GM23248 (cell line): ENCODE measurements around the gene MTA3. TPM values are rescaled to one million over a fixed set of nuclear protein-coding genes. Genes with fewer than 3 reads are reported as not detected.

Experiments
- DNase-seq: peaks from one replicate; pipeline ENCODE4 v3.0.0-alpha.2; 2015
- H2AFZ ChIP-seq: fragments of 200-600 bp; sonication (generic); 2 replicates; pipeline ENCODE4 v1.6.1; 2016; ENCODE audit warnings: antibody characterized with exemption
- H3F3A ChIP-seq: fragments of 200-600 bp; sonication (generic); 2 replicates; pipeline ENCODE4 v1.6.1; 2016; ENCODE audit warnings: mild to moderate bottlenecking, antibody characterized with exemption, mixed run types; ENCODE audit not compliant: insufficient read depth
- H3K27ac ChIP-seq: fragments of 200-600 bp; sonication (generic); 2 replicates; pipeline ENCODE4 v1.5.1; 2016; ENCODE audit warnings: mild to moderate bottlenecking
- H3K27me3 ChIP-seq: fragments of 200-600 bp; sonication (generic); replicated peaks from 2 replicates; pipeline ENCODE4 v1.6.1; 2016; ENCODE audit warnings: mild to moderate bottlenecking; ENCODE audit not compliant: insufficient read depth
- H3K36me3 ChIP-seq: fragments of 200-600 bp; sonication (generic); 2 replicates; pipeline ENCODE4 v1.6.1; 2016; ENCODE audit warnings: low read depth, mild to moderate bottlenecking
- H3K4me1 ChIP-seq: fragments of 200-600 bp; sonication (generic); 2 replicates; pipeline ENCODE4 v1.6.1; 2016; ENCODE audit warnings: mild to moderate bottlenecking; ENCODE audit not compliant: insufficient read depth
- H3K4me2 ChIP-seq: fragments of 200-600 bp; sonication (generic); one replicate; pipeline ENCODE4 v1.6.1; 2016; ENCODE audit warnings: mild to moderate bottlenecking; ENCODE audit not compliant: unreplicated experiment
- H3K4me3 ChIP-seq: fragments of 200-600 bp; sonication (generic); 2 replicates; pipeline ENCODE4 v1.5.1; 2016; ENCODE audit warnings: mild to moderate bottlenecking
- H3K79me2 ChIP-seq: fragments of 200-600 bp; sonication (generic); 2 replicates; pipeline ENCODE4 v1.6.1; 2016; ENCODE audit warnings: mild to moderate bottlenecking; ENCODE audit not compliant: insufficient read depth
- H3K9ac ChIP-seq: fragments of 200-600 bp; sonication (generic); 2 replicates; pipeline ENCODE4 v1.6.1; 2016; ENCODE audit warnings: mild to moderate bottlenecking
- H3K9me2 ChIP-seq: fragments of 200-600 bp; sonication (generic); 2 replicates; pipeline ENCODE4 v1.6.1; 2016; ENCODE audit warnings: mixed run types, mild to moderate bottlenecking, moderate library complexity; ENCODE audit not compliant: insufficient read depth
- H3K9me3 ChIP-seq: fragments of 200-600 bp; sonication (generic); one replicate; pipeline ENCODE4 v1.6.1; 2017; ENCODE audit warnings: low read depth
- H4K20me1 ChIP-seq: fragments of 200-600 bp; sonication (generic); 2 replicates; pipeline ENCODE4 v1.6.0; 2016; ENCODE audit not compliant: insufficient read depth
- EZH2 ChIP-seq: fragments of 200-600 bp; sonication (generic); IDR thresholded peaks from 2 replicates; pipeline ENCODE4 v1.6.1; 2018; ENCODE audit warnings: antibody characterized with exemption, mild to moderate bottlenecking; ENCODE audit not compliant: insufficient read depth, poor library complexity, severe bottlenecking
- EZH2phosphoT487 ChIP-seq: fragments of 200-600 bp; sonication (generic); IDR thresholded peaks from 2 replicates; pipeline ENCODE4 v1.6.1; 2018; ENCODE audit warnings: antibody characterized with exemption, moderate library complexity, mild to moderate bottlenecking, low read depth; ENCODE audit not compliant: insufficient read depth
- WGBS, 2 experiments: methylation state at CpG; one replicate each; pipeline ENCODE4 v1.1.6; 2015 to 2017; ENCODE audit warnings: low lambda C conversion rate in 2 of 2, low coverage in 1 of 2; ENCODE audit errors: missing lambda C conversion rate in 2 of 2; 5-methylcytosine and 5-hydroxymethylcytosine counted together
- in situ Hi-C: fragments of 300-500 bp; cut with MboI; formaldehyde crosslinking; loops from 2 replicates; pipeline ENCODE4 v1.15.0; 2020
- polyA plus RNA-seq: library from polyadenylated mRNA; unstranded; fragments of >200 nt; fragmentation: Nextera tagmentation; extraction: Ambion mirVana; gene quantifications from 2 replicates; pipeline ENCODE4 v1.2.1, GENCODE V29; 2016
- total RNA-seq: library from RNA; depleted of rRNA; stranded (reverse); fragments of >200 nt; shearing (Covaris generic); gene quantifications from 2 replicates; pipeline ENCODE4 v1.2.3, GENCODE V29; 2014

The MTA3 gene
- total and polyA plus RNA-seq, 2 experiments from 2014 or later, result 25.7 to 29.7 TPM

DNA sequence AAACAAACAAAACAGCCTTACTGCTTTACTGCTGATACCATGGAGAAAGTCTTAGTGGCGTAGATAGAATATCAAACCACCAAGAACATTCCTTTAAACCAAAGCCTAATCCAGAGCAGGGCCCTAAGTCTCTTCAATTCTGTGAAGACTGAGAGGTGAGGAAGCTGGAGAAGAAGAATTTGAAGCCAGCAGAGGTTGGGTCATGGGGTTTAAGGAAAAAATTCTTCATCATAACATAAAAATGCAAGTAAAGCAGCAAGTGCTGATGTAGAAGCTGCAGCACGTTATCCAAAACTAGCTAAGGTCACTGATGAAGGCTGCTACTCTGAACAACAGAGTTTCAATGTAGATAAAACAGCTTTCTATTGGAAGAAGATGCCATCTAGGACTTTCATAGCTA, 77.1 kb downstream of the MTA3 start:
- peaks cover 12% of the 10 kb centered on the region for H3K36me3 ChIP-seq
- no peaks in the 10 kb centered on the region for H3K9me3 ChIP-seq
- H3K9ac ChIP-seq, result no peak overlapping the region
- H3K27me3 ChIP-seq, result no peaks in the 10 kb centered on the region
- in situ Hi-C loops, result no loop called here
- H3K27ac ChIP-seq, result no peak overlapping the region
- H3F3A ChIP-seq, result no peaks in the 10 kb centered on the region
- TF ChIP-seq EZH2, result no peak
- TF ChIP-seq EZH2phosphoT487, result no peak
- no peak overlapping the region for H2AFZ ChIP-seq
- H3K79me2 ChIP-seq, result no peaks in the 10 kb centered on the region
- DNase-seq, result no peak
- no peaks in the 10 kb centered on the region for H3K9me2 ChIP-seq
- H3K4me1 ChIP-seq, result no peaks in the 10 kb centered on the region
- no peak overlapping the region for H3K4me2 ChIP-seq
- no peak overlapping the region for H3K4me3 ChIP-seq
- WGBS, 2 experiments, result 92 to 100% methylated on average over 2 of the region's 2 CpGs
- H4K20me1 ChIP-seq, result no peaks in the 10 kb centered on the region

- WGBS, 2 experiments, result 93 to 94% methylated on average over 8 of the region's 8 CpGs
- no peaks in the 10 kb centered on the region for H3F3A ChIP-seq
- DNase-seq, result no peak
These were observed 80.4 kb downstream of the MTA3 start for GRCh38 chr2:42648796-42649195.

DNA sequence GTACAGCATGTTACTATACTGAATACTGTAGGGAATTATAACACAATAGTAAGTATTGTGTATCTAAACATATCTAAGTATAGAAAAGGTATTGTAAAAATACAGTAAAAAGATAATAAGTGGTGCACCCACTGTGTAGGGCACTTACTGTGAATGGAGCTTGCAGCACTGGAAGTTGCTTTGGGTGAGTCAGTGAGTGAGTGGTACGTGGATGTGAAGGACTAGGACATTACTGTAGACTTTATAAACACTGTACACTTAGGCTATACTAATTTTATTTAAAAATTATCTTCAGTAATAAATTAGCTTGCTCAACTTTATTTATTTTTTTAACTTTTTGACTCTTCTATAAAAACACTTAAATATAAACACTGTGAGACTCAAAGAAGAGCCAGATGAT, 82.6 kb downstream of the MTA3 start:
- no peaks in the 10 kb centered on the region for H3K9me2 ChIP-seq
- no peaks in the 10 kb centered on the region for H3K9me3 ChIP-seq
- no peak overlapping the region for H3K4me3 ChIP-seq
- in situ Hi-C loops, result no loop called here
- H3K4me1 ChIP-seq, result no peaks in the 10 kb centered on the region
- no peaks in the 10 kb centered on the region for H3K79me2 ChIP-seq
- no peak overlapping the region for H3K9ac ChIP-seq
- no peak overlapping the region for H3K27ac ChIP-seq
- no peaks in the 10 kb centered on the region for H4K20me1 ChIP-seq
- H3F3A ChIP-seq, result no peaks in the 10 kb centered on the region
- H3K4me2 ChIP-seq, result no peak overlapping the region
- TF ChIP-seq EZH2phosphoT487 (no peak), EZH2 (no peak)
- WGBS, 2 experiments, result 85 to 96% methylated on average over 1 of the region's 1 CpG
- H3K27me3 ChIP-seq, result no peaks in the 10 kb centered on the region
- no peak for DNase-seq
- H2AFZ ChIP-seq, result no peak overlapping the region
- H3K36me3 ChIP-seq, result no peaks in the 10 kb centered on the region

More at GRCh38 chr2:42648796-42649195, 80.4 kb downstream of the MTA3 start:
- no peaks in the 10 kb centered on the region for H3K9me3 ChIP-seq
- H4K20me1 ChIP-seq, result no peaks in the 10 kb centered on the region
- H3K4me2 ChIP-seq, result no peak overlapping the region
- no peak overlapping the region for H3K4me3 ChIP-seq
- peaks cover 7% of the 10 kb centered on the region; the same call in 1 of the 2 replicates for H3K36me3 ChIP-seq
- H3K4me1 ChIP-seq, result no peaks in the 10 kb centered on the region
- no peaks in the 10 kb centered on the region for H3K27me3 ChIP-seq
- in situ Hi-C loops, result no loop called here
- no peaks in the 10 kb centered on the region for H3K9me2 ChIP-seq
- TF ChIP-seq EZH2, result no peak
- TF ChIP-seq EZH2phosphoT487, result no peak
- no peak overlapping the region for H2AFZ ChIP-seq
- no peak overlapping the region for H3K9ac ChIP-seq
- no peaks in the 10 kb centered on the region for H3K79me2 ChIP-seq
- no peak overlapping the region for H3K27ac ChIP-seq

GRCh38 chr2:42652086-42652485, 83.7 kb downstream of the MTA3 start:
- no peak overlapping the region for H3K9ac ChIP-seq
- no peaks in the 10 kb centered on the region for H3K4me1 ChIP-seq
- no peak for DNase-seq
- no peaks in the 10 kb centered on the region for H3K9me2 ChIP-seq
- no peak overlapping the region for H3K4me3 ChIP-seq
- WGBS, 2 experiments, result 98% methylated on average over 6 of the region's 6 CpGs
- no peaks in the 10 kb centered on the region for H4K20me1 ChIP-seq
- no peak overlapping the region for H2AFZ ChIP-seq
- no peak for TF ChIP-seq EZH2
- no peaks in the 10 kb centered on the region for H3K79me2 ChIP-seq
- in situ Hi-C loops, result no loop called here
- H3K36me3 ChIP-seq, result no peaks in the 10 kb centered on the region
- H3K27me3 ChIP-seq, result no peaks in the 10 kb centered on the region
- no peak overlapping the region for H3K27ac ChIP-seq
- no peaks in the 10 kb centered on the region for H3K9me3 ChIP-seq
- H3F3A ChIP-seq, result no peaks in the 10 kb centered on the region
- no peak overlapping the region for H3K4me2 ChIP-seq

- Histone ChIP-seq H4K20me1 (no peaks in the 10 kb centered on the region), H3K79me2 (no peaks in the 10 kb centered on the region), H3K27me3 (no peaks in the 10 kb centered on the region), H3K9me2 (no peaks in the 10 kb centered on the region), H3K4me1 (no peaks in the 10 kb centered on the region), H2AFZ (no peak overlapping the region), H3K36me3 (no peaks in the 10 kb centered on the region), H3K27ac (no peak overlapping the region), H3K9me3 (no peaks in the 10 kb centered on the region), H3K4me2 (no peak overlapping the region), H3K4me3 (no peak overlapping the region), H3F3A (no peaks in the 10 kb centered on the region), H3K9ac (no peak overlapping the region)
- no peak for TF ChIP-seq EZH2phosphoT487
- TF ChIP-seq EZH2, result no peak
- in situ Hi-C loops, result no loop called here
- 82 to 87% methylated on average over 5 of the region's 5 CpGs for WGBS, 2 experiments
- no peak for DNase-seq
These were observed 84.6 kb downstream of the MTA3 start for GRCh38 chr2:42653039-42653438.
